Gastroesophageal sphincter (tissue), 3 donors: ENCODE measurements around the gene VAMP8.

ENCODE experiments used
- POLR2A ChIP-seq, 2 donors: fragments of 450-650 bp; IDR thresholded peaks; one replicate each; pipeline ENCODE4 v1.6.1; 2017; ENCODE audit warnings: antibody characterized with exemption in 2 of 2, mild to moderate bottlenecking in 2 of 2, moderate library complexity in 1 of 2
- TF ChIP-seq, protein P1 (sequence below), 4 experiments: fragments of 200-600 bp in 2 of 4; fragments of 450-650 bp in 2 of 4; sonication (generic) in 1 of 4; IDR thresholded peaks; one replicate each; pipeline ENCODE4 v1.5.1; 2017 to 2019; ENCODE audit warnings: antibody characterized with exemption in 4 of 4, mild to moderate bottlenecking in 2 of 4, moderate library complexity in 2 of 4

DNA sequence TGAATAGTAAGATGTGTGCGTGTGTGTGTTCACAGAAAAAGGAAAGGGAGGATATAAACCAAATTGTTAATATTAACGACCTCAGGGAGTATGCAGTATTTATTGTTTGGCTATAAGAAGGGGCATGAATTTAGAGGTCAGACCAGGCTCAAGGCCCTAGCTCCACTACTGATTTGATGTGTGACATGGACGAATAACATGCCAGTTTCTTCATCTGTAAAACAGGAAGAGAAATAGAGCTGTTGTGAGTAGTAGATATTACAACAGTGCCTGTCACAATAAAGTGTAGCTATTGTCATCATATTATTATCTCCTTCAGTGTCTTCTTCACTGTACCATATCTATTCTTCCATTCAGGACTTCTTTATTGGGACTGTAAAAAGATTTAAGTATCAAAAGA lies 42.5 kb upstream of the VAMP8 start:
- TF ChIP-seq, protein P1, sequence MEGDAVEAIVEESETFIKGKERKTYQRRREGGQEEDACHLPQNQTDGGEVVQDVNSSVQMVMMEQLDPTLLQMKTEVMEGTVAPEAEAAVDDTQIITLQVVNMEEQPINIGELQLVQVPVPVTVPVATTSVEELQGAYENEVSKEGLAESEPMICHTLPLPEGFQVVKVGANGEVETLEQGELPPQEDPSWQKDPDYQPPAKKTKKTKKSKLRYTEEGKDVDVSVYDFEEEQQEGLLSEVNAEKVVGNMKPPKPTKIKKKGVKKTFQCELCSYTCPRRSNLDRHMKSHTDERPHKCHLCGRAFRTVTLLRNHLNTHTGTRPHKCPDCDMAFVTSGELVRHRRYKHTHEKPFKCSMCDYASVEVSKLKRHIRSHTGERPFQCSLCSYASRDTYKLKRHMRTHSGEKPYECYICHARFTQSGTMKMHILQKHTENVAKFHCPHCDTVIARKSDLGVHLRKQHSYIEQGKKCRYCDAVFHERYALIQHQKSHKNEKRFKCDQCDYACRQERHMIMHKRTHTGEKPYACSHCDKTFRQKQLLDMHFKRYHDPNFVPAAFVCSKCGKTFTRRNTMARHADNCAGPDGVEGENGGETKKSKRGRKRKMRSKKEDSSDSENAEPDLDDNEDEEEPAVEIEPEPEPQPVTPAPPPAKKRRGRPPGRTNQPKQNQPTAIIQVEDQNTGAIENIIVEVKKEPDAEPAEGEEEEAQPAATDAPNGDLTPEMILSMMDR (IDR thresholded peaks at IDR 0.05), result no peak
- no peak for TF ChIP-seq POLR2A (IDR thresholded peaks at IDR 0.05)
